GM03348 (cell line): ENCODE data around the gene CCL15.
"Not testable (repeated sequence)": the region's sequence is repeated elsewhere in the genome, so short reads cannot be mapped to it uniquely, and the experiment has no call there.

Experiments
- DNase-seq: peaks from one replicate; pipeline ENCODE4 v3.0.0; 2012; ENCODE audit warnings: low spot score

Gene CCL15, protein sequence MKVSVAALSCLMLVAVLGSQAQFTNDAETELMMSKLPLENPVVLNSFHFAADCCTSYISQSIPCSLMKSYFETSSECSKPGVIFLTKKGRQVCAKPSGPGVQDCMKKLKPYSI

DNA sequence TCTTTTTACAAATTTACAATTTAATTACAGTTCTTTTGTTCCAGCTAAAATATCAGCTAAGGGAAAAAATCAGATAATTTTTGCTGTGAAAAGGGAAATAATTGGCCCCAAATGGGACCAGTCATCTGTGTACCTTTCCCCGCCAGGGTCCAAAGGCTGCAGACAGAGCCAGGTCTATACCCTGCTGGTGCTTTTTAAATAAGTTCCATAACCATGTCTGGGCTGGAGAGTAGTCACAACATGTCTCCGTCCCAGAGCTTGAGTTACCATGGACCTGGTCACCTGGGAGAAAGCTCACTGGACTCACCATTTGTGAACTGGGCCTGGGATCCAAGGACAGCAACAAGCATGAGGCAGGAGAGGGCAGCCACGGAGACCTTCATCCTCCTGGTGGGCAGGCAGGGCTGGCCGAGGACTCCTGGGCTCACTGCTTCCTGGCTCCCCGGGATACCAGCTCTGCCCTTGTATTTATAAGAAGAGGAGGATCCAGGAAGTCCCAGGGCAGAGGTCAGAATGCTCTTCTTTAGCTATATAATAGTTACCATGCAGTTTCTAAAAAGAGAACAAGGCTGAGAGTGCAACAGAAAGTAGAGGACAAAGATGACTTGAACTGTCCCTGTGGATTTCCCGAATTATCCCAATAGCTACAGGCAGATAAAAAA, at the start of gene CCL15:
Gene CCL15, minus strand, starts transcription at position 444 of the 662 bp plus-strand sequence. Its CDS starts 61 bp downstream, at position 383.
- DNase-seq, result no peak

GRCh38 chr17:36049643-36050042, 48.3 kb upstream of the CCL15 start:
- no peak for DNase-seq

GRCh38 chr17:36048066-36048465, 46.7 kb upstream of the CCL15 start:
- DNase-seq, result no peak

DNA sequence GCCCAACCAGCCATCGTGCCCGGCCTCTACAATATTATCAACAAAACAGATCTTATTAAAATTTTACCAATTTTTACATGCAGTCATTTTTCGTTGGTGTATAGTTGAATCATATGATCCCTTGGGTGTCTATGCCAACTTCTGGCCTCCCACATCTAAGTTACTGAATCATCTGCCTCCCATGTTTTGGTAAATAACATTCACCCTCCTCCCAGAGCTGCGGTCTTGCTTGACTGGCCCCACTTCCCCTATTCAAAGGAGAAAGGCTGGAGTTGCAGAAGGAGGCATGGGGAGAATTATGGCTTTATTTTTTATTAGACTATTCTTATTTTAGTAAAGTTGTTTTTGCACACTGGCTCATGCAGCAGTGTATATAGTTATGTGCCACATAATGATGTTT, 34.9 kb upstream of the CCL15 start:
- DNase-seq, result no peak

GRCh38 chr17:36034127-36034526, 32.8 kb upstream of the CCL15 start:
- DNase-seq, result no peak

DNA sequence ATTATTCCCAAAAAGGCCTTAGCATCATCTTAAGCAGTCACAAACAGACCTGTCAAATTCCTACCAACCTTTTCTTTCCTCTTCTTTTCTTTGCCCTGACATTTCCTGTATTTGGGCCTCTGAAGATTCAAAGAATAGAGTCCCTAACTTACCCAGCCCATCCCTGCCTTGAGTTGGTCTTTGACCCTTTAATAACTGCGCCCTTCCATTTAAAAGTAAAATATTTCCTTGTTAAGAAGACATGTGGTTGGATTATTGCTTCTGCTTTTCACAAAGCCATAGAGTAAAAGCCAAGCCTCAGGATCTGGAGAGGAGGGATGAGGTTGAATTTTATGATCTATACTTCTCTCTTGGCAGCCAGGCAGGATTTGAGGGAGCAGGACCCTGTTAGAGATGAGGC, 29.6 kb upstream of the CCL15 start:
- no peak for DNase-seq

GRCh38 chr17:36027761-36028160, 26.4 kb upstream of the CCL15 start:
- DNase-seq, result no peak

GRCh38 chr17:36024106-36024869, 22.9 kb upstream of the CCL15 start:
- no peak for DNase-seq

DNA sequence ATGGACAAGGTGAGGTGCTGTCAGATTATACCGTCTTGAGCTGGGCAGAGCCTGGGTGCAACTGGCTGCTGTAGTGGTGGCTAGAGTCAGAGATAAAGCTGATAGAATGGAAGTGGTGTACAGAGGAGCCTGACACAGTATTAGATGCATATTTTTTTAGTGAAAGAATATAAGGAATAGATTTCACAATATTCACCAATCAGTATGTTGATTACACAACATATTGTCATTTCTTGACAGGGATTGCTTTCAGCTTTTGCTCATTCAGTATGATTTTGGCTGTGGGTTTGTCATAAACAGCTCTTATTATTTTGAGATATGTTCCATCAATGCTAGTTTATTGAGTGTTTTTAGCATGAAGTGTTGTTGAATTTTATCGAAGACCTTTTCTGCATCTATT, 18.1 kb upstream of the CCL15 start:
- no peak for DNase-seq

DNA sequence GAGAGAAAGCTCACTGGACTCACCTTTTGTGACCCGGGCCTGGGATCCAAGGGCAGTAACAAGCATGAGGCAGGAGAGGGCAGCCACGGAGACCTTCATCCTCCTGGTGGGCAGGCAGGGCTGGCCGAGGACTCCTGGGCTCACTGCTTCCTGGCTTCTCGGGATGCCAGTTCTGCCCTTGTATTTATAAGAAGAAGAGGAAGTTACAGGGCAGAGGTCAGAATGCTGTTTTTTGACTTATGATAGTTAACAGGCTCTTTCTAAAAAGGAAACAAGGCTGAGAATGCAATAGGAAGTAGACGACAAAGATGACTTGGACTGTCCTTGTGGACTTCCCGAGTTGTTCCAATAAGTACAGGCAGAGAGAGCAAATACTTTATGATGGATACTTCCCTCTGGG, 16.4 kb upstream of the CCL15 start, which contains the start of gene CCL23:
Gene CCL23, minus strand, starts transcription at position 174 of the 400 bp plus-strand sequence. Its CDS starts 75 bp downstream, at position 99.
- DNase-seq, result no peak

DNA sequence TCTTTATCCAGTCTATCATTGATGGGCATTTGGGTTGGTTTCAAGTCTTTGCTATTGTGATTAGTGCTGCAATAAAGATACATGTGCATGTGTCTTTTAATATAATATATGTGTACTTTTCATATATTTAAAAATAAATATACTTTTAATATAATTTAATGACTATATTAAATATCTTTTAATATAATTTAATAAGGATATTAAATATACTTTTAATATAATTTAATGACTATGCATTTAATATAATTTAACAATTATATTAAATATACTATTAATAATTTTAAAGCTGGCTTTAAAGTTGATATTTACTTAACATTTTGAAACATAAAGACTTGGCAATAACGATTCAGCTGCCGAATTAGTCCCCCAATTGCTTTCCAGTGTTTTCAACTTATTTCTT, 15.2 kb upstream of the CCL15 start:
- DNase-seq, result no peak

DNA sequence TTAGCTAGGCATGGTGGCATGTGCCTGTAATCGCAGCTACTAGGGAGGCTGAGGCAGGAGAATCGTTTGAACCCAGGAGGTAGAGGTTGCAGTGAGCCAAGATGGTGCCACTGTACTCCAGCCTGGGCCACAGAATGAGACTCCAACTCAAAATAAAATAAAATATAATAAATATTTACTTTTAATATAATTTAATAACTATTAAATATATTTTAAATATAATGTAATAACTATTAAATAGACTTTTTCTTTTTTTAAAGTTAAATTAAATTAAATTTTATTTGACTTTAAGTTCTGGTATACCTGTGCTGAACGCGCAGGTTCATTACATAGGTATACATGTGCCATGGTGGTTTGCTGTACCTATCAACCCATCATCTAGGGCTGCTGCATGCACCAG, 14.5 kb upstream of the CCL15 start:
- DNase-seq, result not testable (repeated sequence)

GRCh38 chr17:36014946-36015345, 13.6 kb upstream of the CCL15 start:
- DNase-seq, result no peak

DNA sequence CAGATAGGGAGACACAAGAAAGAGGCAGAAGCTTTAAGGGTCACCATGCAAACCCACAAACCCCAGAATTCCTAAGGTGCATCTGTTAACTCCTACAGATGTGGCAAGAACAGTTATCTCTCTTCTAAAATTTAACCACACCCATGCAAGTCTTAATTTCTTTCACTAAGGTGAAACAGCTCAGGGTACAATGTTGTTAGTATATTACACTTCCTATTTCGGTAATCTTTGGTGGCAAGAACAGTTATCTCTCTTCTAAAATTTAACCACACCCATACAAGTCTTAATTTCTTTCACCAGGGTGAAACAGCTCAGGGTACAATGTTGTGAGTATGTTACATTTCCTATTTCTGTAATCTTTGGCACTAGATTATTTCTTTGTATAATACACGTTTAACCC, 9.8 kb upstream of the CCL15 start:
- DNase-seq, result no peak

DNA sequence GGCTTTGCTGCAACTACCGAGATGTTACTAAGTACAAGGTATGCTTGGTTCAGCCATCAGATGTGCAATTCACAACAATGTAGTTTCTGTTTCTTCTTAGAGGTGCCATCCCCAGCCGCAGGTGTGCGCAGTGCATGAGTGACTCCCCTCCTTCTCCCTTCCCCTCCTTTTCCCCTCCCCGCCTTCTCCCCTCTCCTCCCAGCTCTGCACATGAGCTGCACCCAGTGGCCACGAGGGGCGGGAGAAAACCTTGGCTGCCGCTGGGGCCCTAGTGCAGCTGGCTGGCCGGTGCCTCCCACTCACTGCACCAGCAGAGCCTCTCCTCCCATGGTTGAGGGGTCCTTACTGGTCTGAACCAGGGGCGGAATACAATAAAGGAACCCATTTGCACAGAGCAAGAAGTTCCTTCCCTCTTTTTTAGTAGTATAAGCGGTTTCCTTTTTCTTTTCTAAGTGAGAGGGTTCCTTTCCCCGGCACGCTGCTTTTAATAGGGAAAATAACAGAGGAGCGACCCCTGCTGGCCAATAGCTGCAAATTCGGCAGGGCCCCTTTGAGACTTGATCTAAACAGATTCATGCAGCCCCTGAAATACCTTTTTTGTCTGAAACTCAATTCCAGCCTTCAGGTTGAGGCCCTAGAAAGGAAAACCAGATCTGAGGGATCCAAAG, 7.8 kb upstream of the CCL15 start:
- DNase-seq, result no peak

DNA sequence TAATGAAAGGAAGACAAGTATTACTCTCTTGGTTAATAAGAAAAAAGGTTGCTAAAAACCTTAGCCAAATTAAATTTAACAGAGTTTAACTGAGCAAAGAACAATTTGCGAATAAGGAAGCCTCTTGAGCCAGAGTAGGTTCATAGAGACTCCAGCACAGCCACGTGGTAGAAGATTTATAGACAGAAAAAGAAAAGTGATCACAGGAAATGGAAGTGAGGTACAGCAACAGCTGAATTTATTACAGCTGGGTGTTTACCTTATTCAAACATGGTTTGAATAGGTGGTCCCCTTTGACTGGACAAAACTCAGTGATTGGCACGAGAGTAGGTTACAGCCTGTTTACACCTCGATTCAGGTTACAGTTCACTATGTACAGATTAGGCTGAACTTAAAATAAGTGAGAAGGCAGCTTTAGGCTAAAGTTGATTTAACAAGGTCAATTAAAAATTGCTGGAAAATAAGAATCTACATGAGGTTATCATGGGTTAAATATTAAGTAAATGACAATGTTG, 3.3 kb upstream of the CCL15 start:
- no peak for DNase-seq

GRCh38 chr17:36002631-36003030, 1.3 kb upstream of the CCL15 start:
- DNase-seq, result no peak

GRCh38 chr17:36001862-36002603, 680 bp upstream of the CCL15 start:
- DNase-seq, result no peak

GRCh38 chr17:36000732-36001109, 632 bp downstream of the CCL15 start:
- no peak for DNase-seq

GRCh38 chr17:35998756-35999155, 2.6 kb downstream of the CCL15 start:
- DNase-seq, result no peak

DNA sequence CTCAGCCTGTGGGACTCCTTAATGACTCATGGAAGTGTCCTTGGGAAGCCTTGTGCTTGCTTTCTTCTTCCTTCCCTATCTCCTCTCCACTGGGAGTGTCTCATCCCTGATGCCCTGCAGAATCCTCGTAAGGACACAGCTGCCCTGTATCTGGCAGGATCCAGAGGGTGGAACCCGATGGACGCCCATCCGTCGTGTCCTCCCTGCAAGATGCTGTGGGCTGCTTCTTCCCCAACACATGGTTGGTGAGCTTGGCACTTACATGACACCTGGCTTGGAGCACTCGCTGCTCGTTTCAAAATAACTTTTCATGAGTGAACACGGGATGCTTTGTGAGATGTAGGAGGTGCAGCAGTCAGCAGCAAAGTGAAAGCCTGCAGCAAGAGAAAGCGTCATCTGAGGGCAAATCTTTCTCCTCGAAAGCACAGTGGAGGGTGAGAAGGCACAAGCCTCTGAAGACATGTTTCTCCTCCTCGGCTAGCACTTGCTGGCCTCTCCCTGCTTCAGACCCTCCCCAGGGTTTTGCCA, 3.3 kb downstream of the CCL15 start:
- DNase-seq, result no peak

DNA sequence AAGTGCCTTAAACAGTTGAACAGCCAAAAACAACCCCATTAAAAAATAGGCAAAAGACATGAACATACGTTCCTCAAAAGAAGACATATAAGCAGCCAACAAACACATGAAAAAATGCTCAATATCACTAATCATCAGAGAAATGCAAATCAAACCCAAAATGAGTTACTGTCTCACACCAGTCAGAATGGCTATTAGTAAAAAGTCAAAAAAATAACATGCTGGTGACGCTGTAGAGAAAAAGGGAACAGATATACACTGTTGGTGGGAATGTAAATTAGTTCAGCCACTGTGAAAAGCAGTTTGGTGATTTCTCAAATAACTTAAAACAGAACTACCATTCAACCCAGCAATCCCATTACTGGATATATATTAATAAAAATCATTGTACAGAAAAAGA, 6.0 kb downstream of the CCL15 start:
- not testable (repeated sequence) for DNase-seq
